Endothelial cell of umbilical vein (primary cell): Measurements from ENCODE around the gene FBH1. TPM values are rescaled to one million over a fixed set of nuclear protein-coding genes. Genes with fewer than 3 reads are reported as not detected.

Experiments
- BruUV-seq: library from RNA; stranded (reverse); fragments of 400-500 nt; replicated peaks from 2 replicates; lab custom pipeline; 2021; lab: Mats Ljungman, UMichigan
- CTCF ChIA-PET: fragments of 300-600, 350-600 bp; sonication (Branson Sonifier 250); formaldehyde crosslinking; loops from one replicate; lab custom pipeline; 2021; ENCODE audit warnings: antibody characterized with exemption, inconsistent platforms; lab: Charles Lee
- POLR2A ChIA-PET: fragments of 300-600, 350-600 bp; sonication (Branson Sonifier 250); formaldehyde crosslinking; loops from one replicate; lab custom pipeline; 2021; ENCODE audit warnings: antibody characterized with exemption, inconsistent platforms; lab: Charles Lee
- DNase-seq: peaks from one replicate; pipeline ENCODE4 v3.0.0-alpha.2; 2011; ENCODE audit warnings: low read depth, low spot score
- FAIRE-seq: peaks from 2 replicates; lab custom pipeline; 2011; peaks lifted over from hg19 to GRCh38; lab: Jason Lieb, UNC
- H2AFZ ChIP-seq: 2 replicates; pipeline ENCODE4 v1.6.0; 2012; ENCODE audit warnings: low read depth, low read length, control low read depth, inconsistent platforms
- H3K27ac ChIP-seq: 2 replicates; pipeline ENCODE4 v1.5.1; 2011; ENCODE audit warnings: low read depth, mild to moderate bottlenecking, control low read depth, low read length, moderate library complexity; ENCODE audit not compliant: insufficient read depth
- H3K27me3 ChIP-seq, 2 experiments: 2 replicates each; pipeline versions ENCODE4 v1.6.0 to v1.6.1; 2011; ENCODE audit warnings: low read length in 2 of 2, mixed read lengths in 1 of 2; ENCODE audit not compliant: control insufficient read depth in 2 of 2, insufficient read depth in 2 of 2
- H3K36me3 ChIP-seq, 2 experiments: 2 replicates in 1 of 2; 3 replicates in 1 of 2; pipeline ENCODE4 v1.5.1; 2011; ENCODE audit warnings: low read length in 2 of 2, mild to moderate bottlenecking in 1 of 2, moderate library complexity in 1 of 2; ENCODE audit not compliant: control insufficient read depth in 2 of 2, insufficient read depth in 2 of 2; ENCODE audit errors: extremely low read depth in 1 of 2
- H3K4me1 ChIP-seq: 3 replicates; pipeline ENCODE4 v1.5.1; 2011; ENCODE audit warnings: mild to moderate bottlenecking, low read length; ENCODE audit not compliant: control insufficient read depth, insufficient read depth; ENCODE audit errors: extremely low read depth
- H3K4me2 ChIP-seq: 2 replicates; pipeline ENCODE4 v1.6.1; 2011; ENCODE audit warnings: low read length, control low read depth, mixed read lengths; ENCODE audit not compliant: insufficient read depth
- H3K4me3 ChIP-seq, 3 experiments: fragments of 200-600 bp in 1 of 3; sonication (generic), shearing (Covaris generic) in 1 of 3; replicated peaks in 1 of 3; 2 replicates each; pipeline ENCODE4 v1.5.1; 2011 to 2016; ENCODE audit warnings: control low read depth in 3 of 3, low read length in 3 of 3, mild to moderate bottlenecking in 2 of 3, inconsistent platforms in 1 of 3, low read depth in 1 of 3, moderate library complexity in 1 of 3; ENCODE audit not compliant: insufficient read depth in 1 of 3
- H3K79me2 ChIP-seq: 2 replicates; pipeline ENCODE4 v1.6.0; 2012; ENCODE audit warnings: low read length, inconsistent platforms; ENCODE audit not compliant: control insufficient read depth, insufficient read depth
- H3K9ac ChIP-seq: replicated peaks from 2 replicates; pipeline ENCODE3; 2011; ENCODE audit warnings: low read length, control low read depth; ENCODE audit not compliant: insufficient read depth; ENCODE audit errors: extremely low read depth
- H3K9me1 ChIP-seq: replicated peaks from 3 replicates; pipeline ENCODE4 v1.6.0; 2011; ENCODE audit warnings: mild to moderate bottlenecking, low read length; ENCODE audit not compliant: control insufficient read depth, insufficient read depth; ENCODE audit errors: extremely low read depth
- H3K9me3 ChIP-seq: replicated peaks from 2 replicates; pipeline ENCODE4 v1.5.1; 2012; ENCODE audit warnings: low read length, inconsistent platforms; ENCODE audit not compliant: control insufficient read depth, insufficient read depth
- H4K20me1 ChIP-seq: replicated peaks from 2 replicates; pipeline ENCODE3; 2011; ENCODE audit warnings: mild to moderate bottlenecking, low read length; ENCODE audit not compliant: control insufficient read depth, insufficient read depth; ENCODE audit errors: extremely low read depth
- EZH2 ChIP-seq: IDR thresholded peaks from 2 replicates; pipeline ENCODE4 v1.6.1; 2012; ENCODE audit warnings: borderline replicate concordance, low read depth, mild to moderate bottlenecking, moderate library complexity, low read length, inconsistent platforms; ENCODE audit not compliant: severe bottlenecking
- FOS ChIP-seq: IDR thresholded peaks from 2 replicates; pipeline ENCODE4 v1.6.1; 2011; ENCODE audit warnings: mild to moderate bottlenecking, low read length, moderate library complexity, borderline replicate concordance; ENCODE audit not compliant: insufficient read depth
- GATA2 ChIP-seq: IDR thresholded peaks from 2 replicates; pipeline ENCODE4 v1.7.0; 2011; ENCODE audit warnings: low read depth, mild to moderate bottlenecking, moderate library complexity, mixed read lengths, low read length; ENCODE audit not compliant: insufficient read length, insufficient read depth
- JUN ChIP-seq: IDR thresholded peaks from 2 replicates; pipeline ENCODE4 v1.6.1; 2011; ENCODE audit warnings: borderline replicate concordance, low read depth; ENCODE audit not compliant: insufficient read length, insufficient read depth
- MAX ChIP-seq: IDR thresholded peaks from 2 replicates; pipeline ENCODE4 v1.6.1; 2011; ENCODE audit not compliant: insufficient read depth, insufficient read length
- MYC ChIP-seq: IDR thresholded peaks from one replicate; pipeline ENCODE4 v1.6.1; 2011; ENCODE audit warnings: mild to moderate bottlenecking, low read depth, low read length
- POLR2A ChIP-seq: IDR thresholded peaks from 2 replicates; pipeline ENCODE4 v1.6.1; 2012; ENCODE audit warnings: low read depth, mild to moderate bottlenecking, control low read depth, low read length
- POLR2AphosphoS5 ChIP-seq: IDR thresholded peaks from 2 replicates; pipeline ENCODE4 v1.6.1; 2012; ENCODE audit warnings: low read depth, mild to moderate bottlenecking, control low read depth, low read length, moderate library complexity; ENCODE audit not compliant: insufficient read depth
- dilution Hi-C: fragments of 300-500 bp; cut with MboI; formaldehyde crosslinking; loops from one replicate; pipeline ENCODE4 v1.15.0; 2019; ENCODE audit warnings: low sequenced_read_pairs; ENCODE audit not compliant: extremely low pct_ligation_motif_present
- intact Hi-C: fragments of 100-400 bp; cut with micrococcal nuclease; formaldehyde crosslinking; loops from one replicate; pipeline ENCODE4 v1.10.0; 2022
- polyA plus RNA-seq, 4 experiments: library from polyadenylated mRNA; depleted of rRNA in 3 of 4; stranded (reverse) in 3 of 4; unstranded in 1 of 4; fragments of >200 nt; gene quantifications; 2 replicates each; pipeline versions ENCODE4 v1.2.1 to v1.2.3, GENCODE V29; 2011 to 2012; ENCODE audit warnings: missing spikeins in 1 of 4
- total RNA-seq: library from RNA; stranded (reverse); gene quantifications from 2 replicates; pipeline ENCODE4 v1.2.3, GENCODE V29; 2021
- TF ChIP-seq, protein P1 (sequence below), 2 donors: IDR thresholded peaks; 1 replicate in 1 of 2; 2 replicates in 1 of 2; pipeline ENCODE4 v1.5.1; 2011; ENCODE audit warnings: low read length in 2 of 2, mild to moderate bottlenecking in 2 of 2, moderate library complexity in 2 of 2, control low read depth in 1 of 2, inconsistent platforms in 1 of 2, low read depth in 1 of 2; ENCODE audit not compliant: insufficient read depth in 1 of 2; ENCODE audit errors: extremely low read depth in 1 of 2

The FBH1 gene
- total and polyA plus RNA-seq, 2 donors (not counting 3 experiments of a cell fraction or from before 2014, with no cell fraction given), result 71.4 to 97.0 TPM

DNA sequence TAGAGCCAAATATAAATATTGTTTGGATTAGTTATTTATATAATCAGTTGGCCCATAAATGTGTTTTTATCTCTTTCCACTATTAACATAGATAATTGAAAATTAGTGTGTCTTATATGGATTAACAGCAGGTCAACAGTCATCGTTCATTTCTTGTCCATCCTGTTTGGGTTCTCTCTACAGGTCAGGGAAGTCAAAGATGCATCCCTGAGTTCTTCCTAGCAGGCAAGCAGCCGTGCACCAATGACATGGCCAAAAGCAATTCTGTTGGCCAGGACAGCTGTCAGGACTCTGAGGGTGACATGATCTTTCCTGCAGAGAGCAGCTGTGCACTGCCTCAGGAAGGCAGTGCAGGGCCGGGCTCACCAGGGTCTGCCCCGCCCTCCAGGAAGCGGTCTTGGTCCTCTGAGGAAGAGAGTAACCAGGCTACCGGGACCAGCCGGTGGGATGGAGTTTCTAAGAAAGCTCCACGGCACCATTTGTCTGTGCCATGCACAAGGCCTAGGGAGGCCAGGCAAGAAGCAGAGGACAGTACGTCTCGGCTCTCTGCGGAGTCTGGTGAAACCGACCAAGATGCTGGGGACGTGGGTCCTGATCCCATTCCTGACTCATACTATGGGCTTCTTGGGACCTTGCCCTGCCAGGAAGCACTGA is 15.9 kb downstream of the FBH1 start:
- CTCF ChIA-PET, result no interaction called here
- POLR2A ChIA-PET, result no interaction called here
- dilution Hi-C loops, result no loop called here

More for the DNA sequence above, 15.9 kb downstream of the FBH1 start:
- Histone ChIP-seq H3K27ac (no peak overlapping the region), H4K20me1 (no peaks in the 10 kb centered on the region), H3K4me3 (no peak overlapping the region), H3K36me3 (peaks cover 5 to 22% of the 10 kb centered on the region in 2 experiments), H3K4me1 (peaks cover 2% of the 10 kb centered on the region), H3K9me3 (no peaks in the 10 kb centered on the region), H3K9ac (no peak overlapping the region), H3K4me2 (no peak overlapping the region), H3K9me1 (no peaks in the 10 kb centered on the region), H3K27me3 (no peaks in the 10 kb centered on the region), H3K79me2 (peaks cover 4% of the 10 kb centered on the region), H2AFZ (no peak overlapping the region)
- FAIRE-seq (no peak), DNase-seq (no peak)
- intact Hi-C loops, result no loop called here
- TF ChIP-seq MAX, result no peak
- TF ChIP-seq, protein P1, sequence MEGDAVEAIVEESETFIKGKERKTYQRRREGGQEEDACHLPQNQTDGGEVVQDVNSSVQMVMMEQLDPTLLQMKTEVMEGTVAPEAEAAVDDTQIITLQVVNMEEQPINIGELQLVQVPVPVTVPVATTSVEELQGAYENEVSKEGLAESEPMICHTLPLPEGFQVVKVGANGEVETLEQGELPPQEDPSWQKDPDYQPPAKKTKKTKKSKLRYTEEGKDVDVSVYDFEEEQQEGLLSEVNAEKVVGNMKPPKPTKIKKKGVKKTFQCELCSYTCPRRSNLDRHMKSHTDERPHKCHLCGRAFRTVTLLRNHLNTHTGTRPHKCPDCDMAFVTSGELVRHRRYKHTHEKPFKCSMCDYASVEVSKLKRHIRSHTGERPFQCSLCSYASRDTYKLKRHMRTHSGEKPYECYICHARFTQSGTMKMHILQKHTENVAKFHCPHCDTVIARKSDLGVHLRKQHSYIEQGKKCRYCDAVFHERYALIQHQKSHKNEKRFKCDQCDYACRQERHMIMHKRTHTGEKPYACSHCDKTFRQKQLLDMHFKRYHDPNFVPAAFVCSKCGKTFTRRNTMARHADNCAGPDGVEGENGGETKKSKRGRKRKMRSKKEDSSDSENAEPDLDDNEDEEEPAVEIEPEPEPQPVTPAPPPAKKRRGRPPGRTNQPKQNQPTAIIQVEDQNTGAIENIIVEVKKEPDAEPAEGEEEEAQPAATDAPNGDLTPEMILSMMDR (IDR thresholded peaks at IDR 0.05; ENCODE audit: extremely low read depth in 1 of 2, insufficient read depth in 1 of 2, low read depth in 1 of 2, low read length in 2 of 2), result no peak
- TF ChIP-seq MYC, result no peak
- TF ChIP-seq GATA2, result no peak
- no peak for TF ChIP-seq POLR2A
- TF ChIP-seq EZH2, result no peak
- TF ChIP-seq JUN, result no peak
- no peak for TF ChIP-seq POLR2AphosphoS5
- TF ChIP-seq FOS, result no peak
- no TSS peak for BruUV-seq
